Measurements from ENCODE around the gene ITK.

GRCh38 chr5:157178966-157179365, 1.7 kb upstream of the ITK start:
- TF ChIP-seq POLR2A (IDR thresholded peaks at IDR 0.05; ENCODE audit: low read depth, low read length), result no peak
- TF ChIP-seq POLR2AphosphoS5 (IDR thresholded peaks at IDR 0.05; ENCODE audit: insufficient read depth, low read depth, low read length), result no peak

Data from endothelial cell of umbilical vein (primary cell).